H1 (cell line): ENCODE results near the gene JMJD1C. TPM values are rescaled to one million over a fixed set of nuclear protein-coding genes. Genes with fewer than 3 reads are reported as not detected.

Experiments used
- CTCF ChIA-PET: fragments of 300-600 bp; sonication (Branson Sonifier 250); formaldehyde crosslinking; loops from one replicate; lab custom pipeline; 2021; ENCODE audit not compliant: partially characterized antibody; lab: Charles Lee
- POLR2A ChIA-PET: fragments of 300-600 bp; sonication (Branson Sonifier 250); formaldehyde crosslinking; loops from one replicate; lab custom pipeline; 2021; ENCODE audit warnings: inconsistent platforms; ENCODE audit not compliant: partially characterized antibody; lab: Charles Lee
- DNase-seq, 2 experiments: peaks; one replicate each; pipeline versions ENCODE4 v3.0.0 to v3.0.0-alpha.2; 2010 to 2022; ENCODE audit warnings: low spot score in 2 of 2, low read depth in 1 of 2, mixed read lengths in 1 of 2
- FAIRE-seq: peaks from 2 replicates; lab custom pipeline; 2011; peaks lifted over from hg19 to GRCh38; lab: Jason Lieb, UNC
- H2AFZ ChIP-seq: 2 replicates; pipeline ENCODE4 v1.8.1; 2012; ENCODE audit warnings: low read length, inconsistent platforms
- H2AK5ac ChIP-seq: 2 replicates; pipeline ENCODE4 v1.6.1; 2013; ENCODE audit warnings: low read depth, low read length
- H2BK120ac ChIP-seq: replicated peaks from 2 replicates; pipeline ENCODE3; 2013; ENCODE audit warnings: low read depth, low read length, inconsistent platforms
- H2BK12ac ChIP-seq: 2 replicates; pipeline ENCODE4 v1.6.1; 2013; ENCODE audit warnings: low read depth, low read length
- H2BK15ac ChIP-seq: 2 replicates; pipeline ENCODE4 v1.6.1; 2013; ENCODE audit warnings: low read length
- H2BK20ac ChIP-seq: 2 replicates; pipeline ENCODE4 v1.6.1; 2013; ENCODE audit warnings: low read length
- H2BK5ac ChIP-seq: 2 replicates; pipeline ENCODE4 v1.6.1; 2013; ENCODE audit warnings: low read depth, low read length
- H3K14ac ChIP-seq: 2 replicates; pipeline ENCODE4 v1.6.1; 2013; ENCODE audit warnings: inconsistent platforms; ENCODE audit not compliant: insufficient read length
- H3K18ac ChIP-seq: 2 replicates; pipeline ENCODE4 v1.6.1; 2013; ENCODE audit warnings: low read length; ENCODE audit errors: extremely low read depth
- H3K23ac ChIP-seq: 2 replicates; pipeline ENCODE4 v1.6.1; 2013; ENCODE audit warnings: inconsistent platforms; ENCODE audit not compliant: insufficient read length
- H3K23me2 ChIP-seq: 2 replicates; pipeline ENCODE4 v1.6.1; 2013; ENCODE audit warnings: low read depth, low read length
- H3K27ac ChIP-seq: 2 replicates; pipeline ENCODE4 v1.6.1; 2011; ENCODE audit warnings: low read depth, low read length, inconsistent platforms
- H3K27me3 ChIP-seq, 4 experiments: replicated peaks in 1 of 4; 1 replicate in 1 of 4; 2 replicates in 3 of 4; pipeline versions ENCODE4 v1.6.1 to v1.8.1; 2011 to 2013; ENCODE audit warnings: low read length in 3 of 4, mild to moderate bottlenecking in 3 of 4, inconsistent platforms in 2 of 4, mixed read lengths in 2 of 4, moderate library complexity in 1 of 4; ENCODE audit not compliant: control insufficient read depth in 3 of 4, insufficient read depth in 3 of 4; ENCODE audit errors: extremely low read depth in 1 of 4
- H3K36me3 ChIP-seq, 4 experiments: 2 replicates each; pipeline versions ENCODE4 v1.6.1 to v1.8.1; 2011 to 2013; ENCODE audit warnings: mild to moderate bottlenecking in 4 of 4, low read length in 3 of 4, moderate library complexity in 2 of 4, control low read depth in 1 of 4, inconsistent platforms in 1 of 4; ENCODE audit not compliant: insufficient read depth in 4 of 4, control insufficient read depth in 2 of 4
- H3K4ac ChIP-seq: replicated peaks from 2 replicates; pipeline ENCODE3; 2013; ENCODE audit warnings: low read length, low read depth, mixed read lengths, inconsistent platforms; ENCODE audit not compliant: insufficient read length
- H3K4me1 ChIP-seq, 4 experiments: replicated peaks in 1 of 4; 1 replicate in 1 of 4; 2 replicates in 3 of 4; pipeline versions ENCODE4 v1.6.1 to v1.8.1; 2011 to 2013; ENCODE audit warnings: low read length in 3 of 4, inconsistent platforms in 2 of 4, mixed read lengths in 1 of 4; ENCODE audit not compliant: insufficient read depth in 4 of 4, control insufficient read depth in 3 of 4
- H3K4me2 ChIP-seq, 2 experiments: 2 replicates each; pipeline versions ENCODE4 v1.6.1 to v1.8.1; 2011 to 2013; ENCODE audit warnings: low read depth in 2 of 2, low read length in 2 of 2, control low read depth in 1 of 2, inconsistent platforms in 1 of 2, mild to moderate bottlenecking in 1 of 2; ENCODE audit not compliant: insufficient read depth in 1 of 2
- H3K4me3 ChIP-seq, 4 experiments: fragments of 200-600, 300-600 bp in 1 of 4; sonication (generic), shearing (Covaris generic), sonication (Bioruptor Twin) in 1 of 4; 2 replicates each; pipeline versions ENCODE4 v1.5.1 to v1.8.1; 2011 to 2016; ENCODE audit warnings: low read length in 4 of 4, low read depth in 3 of 4, control low read depth in 2 of 4, inconsistent platforms in 2 of 4, mild to moderate bottlenecking in 2 of 4, mixed read lengths in 1 of 4, moderate library complexity in 1 of 4; ENCODE audit not compliant: insufficient read depth in 2 of 4; ENCODE audit errors: extremely low read depth in 1 of 4
- H3K56ac ChIP-seq: replicated peaks from 2 replicates; pipeline ENCODE3; 2013; ENCODE audit warnings: low read depth, mild to moderate bottlenecking, mixed read lengths, low read length, inconsistent platforms; ENCODE audit not compliant: insufficient read length
- H3K79me1 ChIP-seq: 2 replicates; pipeline ENCODE4 v1.6.1; 2013; ENCODE audit warnings: low read depth, low read length, control low read depth
- H3K79me2 ChIP-seq, 2 experiments: 2 replicates each; pipeline versions ENCODE4 v1.6.1 to v1.8.1; 2012 to 2013; ENCODE audit warnings: low read length in 2 of 2, mild to moderate bottlenecking in 2 of 2, inconsistent platforms in 1 of 2; ENCODE audit not compliant: insufficient read depth in 2 of 2, control insufficient read depth in 1 of 2
- H3K9ac ChIP-seq, 4 experiments: replicated peaks in 1 of 4; 1 replicate in 1 of 4; 2 replicates in 3 of 4; pipeline versions ENCODE4 v1.6.1 to v1.8.1; 2011 to 2013; ENCODE audit warnings: low read depth in 3 of 4, low read length in 3 of 4, control low read depth in 2 of 4, mild to moderate bottlenecking in 2 of 4, moderate library complexity in 2 of 4, inconsistent platforms in 1 of 4; ENCODE audit errors: extremely low read depth in 1 of 4
- H3K9me3 ChIP-seq, 2 experiments: 2 replicates each; pipeline versions ENCODE4 v1.6.1 to v1.8.1; 2012 to 2013; ENCODE audit warnings: mild to moderate bottlenecking in 2 of 2, moderate library complexity in 2 of 2, control low read depth in 1 of 2, inconsistent platforms in 1 of 2, low read depth in 1 of 2, low read length in 1 of 2, mixed read lengths in 1 of 2; ENCODE audit not compliant: insufficient read depth in 2 of 2
- H4K20me1 ChIP-seq, 2 experiments: replicated peaks in 1 of 2; 2 replicates each; pipeline versions ENCODE3 to v1.8.1; 2011 to 2013; ENCODE audit warnings: inconsistent platforms in 2 of 2, low read length in 2 of 2, mild to moderate bottlenecking in 1 of 2; ENCODE audit not compliant: insufficient read depth in 2 of 2, control insufficient read depth in 1 of 2
- H4K5ac ChIP-seq: 2 replicates; pipeline ENCODE4 v1.6.1; 2013; ENCODE audit warnings: low read length, low read depth, mixed read lengths, inconsistent platforms; ENCODE audit not compliant: insufficient read length
- H4K8ac ChIP-seq: 2 replicates; pipeline ENCODE4 v1.8.0; 2013; ENCODE audit warnings: mild to moderate bottlenecking, moderate library complexity, low read length, inconsistent platforms; ENCODE audit not compliant: insufficient read depth; ENCODE audit errors: extremely low read depth
- H4K91ac ChIP-seq: replicated peaks from 2 replicates; pipeline ENCODE3; 2013; ENCODE audit warnings: low read length, mixed read lengths, inconsistent platforms; ENCODE audit not compliant: insufficient read length
- CTBP2 ChIP-seq: IDR thresholded peaks from 2 replicates; pipeline ENCODE4 v1.7.0; 2011; ENCODE audit warnings: borderline replicate concordance, mild to moderate bottlenecking, moderate library complexity, mixed read lengths, low read length; ENCODE audit not compliant: insufficient read depth, insufficient read length
- PHF8 ChIP-seq: fragments of 200-600 bp; sonication (generic); conservative IDR thresholded peaks from 2 replicates; pipeline ENCODE4 v1.7.1; 2012; ENCODE audit warnings: low read depth, mild to moderate bottlenecking, inconsistent platforms, low read length, moderate library complexity
- RXRA ChIP-seq: IDR thresholded peaks from 2 replicates; pipeline ENCODE4 v1.6.1; 2011; ENCODE audit warnings: low read depth, mild to moderate bottlenecking, low read length, moderate library complexity; ENCODE audit not compliant: insufficient read depth
- SIN3A ChIP-seq, 2 experiments: IDR thresholded peaks in 1 of 2; conservative IDR thresholded peaks in 1 of 2; 2 replicates each; pipeline ENCODE4 v1.6.1; 2011 to 2012; ENCODE audit warnings: low read length in 2 of 2, improper control_type of control experiment in 1 of 2, low read depth in 1 of 2, mild to moderate bottlenecking in 1 of 2
- SP2 ChIP-seq: IDR thresholded peaks from 2 replicates; pipeline ENCODE4 v1.6.1; 2012; ENCODE audit warnings: mild to moderate bottlenecking, low read length, inconsistent platforms
- WGBS, 2 experiments: shearing (Covaris generic) in 1 of 2; methylation state at CpG; one replicate each; pipeline versions ENCODE4 v1.1.6 to v1.1.7; 2013 to 2015; ENCODE audit warnings: low lambda C conversion rate in 2 of 2, mixed read lengths in 2 of 2, inconsistent platforms in 1 of 2, low coverage in 1 of 2, missing lambda C conversion rate in 1 of 2; ENCODE audit not compliant: insufficient replicate concordance in 2 of 2, insufficient coverage in 1 of 2, insufficient read length in 1 of 2; ENCODE audit errors: extremely low coverage in 1 of 2, missing lambda C conversion rate in 1 of 2; 5-methylcytosine and 5-hydroxymethylcytosine counted together
- polyA plus RNA-seq, 7 experiments: library from polyadenylated mRNA; depleted of rRNA in 3 of 7; stranded (reverse) in 5 of 7; unstranded in 2 of 7; fragments of >200 nt in 5 of 7; fragments of 200-250 nt in 2 of 7; gene quantifications; 1 replicate in 5 of 7; 2 replicates in 1 of 7; 4 replicates in 1 of 7; pipeline versions ENCODE4 v1.2.1 to v1.2.3, GENCODE V29; 2011 to 2013; ENCODE audit warnings: missing spikeins in 2 of 7, mixed read lengths in 2 of 7
- total RNA-seq: library from RNA; stranded (reverse); fragmentation: NEBNext Ultra II Directional; extraction: Animal tissue kit (Norgen Biotek cat#: 25700); gene quantifications from 2 replicates; pipeline ENCODE4 v1.2.1, GENCODE V29; 2021
- TF ChIP-seq, protein P1 (sequence below): IDR thresholded peaks from 2 replicates; pipeline ENCODE4 v1.6.1; 2012; ENCODE audit warnings: low read length, inconsistent platforms
- TF ChIP-seq, protein P2 (sequence below), 3 experiments: IDR thresholded peaks; 1 replicate in 2 of 3; 2 replicates in 1 of 3; pipeline versions ENCODE4 v1.5.1 to v1.6.1; 2011; ENCODE audit warnings: low read length in 3 of 3, mild to moderate bottlenecking in 3 of 3, inconsistent platforms in 2 of 3, low read depth in 1 of 3, moderate library complexity in 1 of 3; ENCODE audit not compliant: insufficient read depth in 1 of 3; ENCODE audit errors: control extremely low read depth in 1 of 3
- TF ChIP-seq, protein P3 (sequence below): IDR thresholded peaks from 2 replicates; pipeline ENCODE4 v1.6.1; 2012; ENCODE audit warnings: inconsistent platforms

Gene JMJD1C
- total and polyA plus RNA-seq, 2 of the 8 experiments (the other 6 are each of a cell fraction or from before 2014, with no cell fraction given), result 54.5 to 210 TPM

DNA sequence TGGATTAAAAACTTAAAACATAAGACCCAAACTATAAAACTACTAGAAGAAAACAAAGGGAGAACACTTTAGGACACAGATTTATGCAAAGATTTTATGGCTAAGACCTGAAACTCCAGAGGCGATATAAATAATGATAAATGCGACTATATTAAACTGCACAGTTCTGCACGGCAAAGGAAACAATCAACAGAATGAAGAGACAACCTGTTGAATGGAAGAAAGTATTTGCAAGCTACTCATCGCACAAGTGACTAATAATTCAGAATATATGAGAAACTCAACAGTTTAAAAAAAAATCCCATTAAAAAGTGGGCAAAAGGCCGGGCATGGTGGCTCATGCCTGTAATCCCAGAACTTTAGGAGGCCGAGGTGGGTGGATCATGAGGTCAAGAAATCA, 73.6 kb downstream of the JMJD1C start:
- FAIRE-seq, result no peak
- TF ChIP-seq, protein P1, sequence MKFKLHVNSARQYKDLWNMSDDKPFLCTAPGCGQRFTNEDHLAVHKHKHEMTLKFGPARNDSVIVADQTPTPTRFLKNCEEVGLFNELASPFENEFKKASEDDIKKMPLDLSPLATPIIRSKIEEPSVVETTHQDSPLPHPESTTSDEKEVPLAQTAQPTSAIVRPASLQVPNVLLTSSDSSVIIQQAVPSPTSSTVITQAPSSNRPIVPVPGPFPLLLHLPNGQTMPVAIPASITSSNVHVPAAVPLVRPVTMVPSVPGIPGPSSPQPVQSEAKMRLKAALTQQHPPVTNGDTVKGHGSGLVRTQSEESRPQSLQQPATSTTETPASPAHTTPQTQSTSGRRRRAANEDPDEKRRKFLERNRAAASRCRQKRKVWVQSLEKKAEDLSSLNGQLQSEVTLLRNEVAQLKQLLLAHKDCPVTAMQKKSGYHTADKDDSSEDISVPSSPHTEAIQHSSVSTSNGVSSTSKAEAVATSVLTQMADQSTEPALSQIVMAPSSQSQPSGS, result no peak
- TF ChIP-seq SP2, result no peak
- TF ChIP-seq, protein P2, sequence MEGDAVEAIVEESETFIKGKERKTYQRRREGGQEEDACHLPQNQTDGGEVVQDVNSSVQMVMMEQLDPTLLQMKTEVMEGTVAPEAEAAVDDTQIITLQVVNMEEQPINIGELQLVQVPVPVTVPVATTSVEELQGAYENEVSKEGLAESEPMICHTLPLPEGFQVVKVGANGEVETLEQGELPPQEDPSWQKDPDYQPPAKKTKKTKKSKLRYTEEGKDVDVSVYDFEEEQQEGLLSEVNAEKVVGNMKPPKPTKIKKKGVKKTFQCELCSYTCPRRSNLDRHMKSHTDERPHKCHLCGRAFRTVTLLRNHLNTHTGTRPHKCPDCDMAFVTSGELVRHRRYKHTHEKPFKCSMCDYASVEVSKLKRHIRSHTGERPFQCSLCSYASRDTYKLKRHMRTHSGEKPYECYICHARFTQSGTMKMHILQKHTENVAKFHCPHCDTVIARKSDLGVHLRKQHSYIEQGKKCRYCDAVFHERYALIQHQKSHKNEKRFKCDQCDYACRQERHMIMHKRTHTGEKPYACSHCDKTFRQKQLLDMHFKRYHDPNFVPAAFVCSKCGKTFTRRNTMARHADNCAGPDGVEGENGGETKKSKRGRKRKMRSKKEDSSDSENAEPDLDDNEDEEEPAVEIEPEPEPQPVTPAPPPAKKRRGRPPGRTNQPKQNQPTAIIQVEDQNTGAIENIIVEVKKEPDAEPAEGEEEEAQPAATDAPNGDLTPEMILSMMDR (IDR thresholded peaks at IDR 0.05; ENCODE audit: control extremely low read depth in 1 of 3, insufficient read depth in 1 of 3, low read depth in 1 of 3, low read length in 3 of 3), result no peak
- TF ChIP-seq RXRA, result no peak
- no peak for TF ChIP-seq PHF8
- TF ChIP-seq, protein P3, sequence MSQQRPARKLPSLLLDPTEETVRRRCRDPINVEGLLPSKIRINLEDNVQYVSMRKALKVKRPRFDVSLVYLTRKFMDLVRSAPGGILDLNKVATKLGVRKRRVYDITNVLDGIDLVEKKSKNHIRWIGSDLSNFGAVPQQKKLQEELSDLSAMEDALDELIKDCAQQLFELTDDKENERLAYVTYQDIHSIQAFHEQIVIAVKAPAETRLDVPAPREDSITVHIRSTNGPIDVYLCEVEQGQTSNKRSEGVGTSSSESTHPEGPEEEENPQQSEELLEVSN, result no peak
- no peak for TF ChIP-seq SIN3A (conservative IDR thresholded peaks at IDR 0.05 in 1 of 2, IDR thresholded peaks at IDR 0.05 in 1 of 2; ENCODE audit: low read depth in 1 of 2, low read length in 2 of 2)
- TF ChIP-seq CTBP2, result no peak
- CTCF ChIA-PET, result no interaction called here

More for the DNA sequence above, 73.6 kb downstream of the JMJD1C start:
- DNase-seq, result no peak
- Histone ChIP-seq H3K9ac (no peak overlapping the region), H3K4ac (no peak overlapping the region), H3K79me2 (peaks cover 0 to 81% of the 10 kb centered on the region in 2 experiments; a peak in 3 of 4 replicates), H2AK5ac (no peak overlapping the region), H3K79me1 (peaks cover 2% of the 10 kb centered on the region; the same call in 1 of the 2 replicates), H3K23me2 (no peaks in the 10 kb centered on the region), H4K91ac (no peak overlapping the region), H2BK20ac (no peak overlapping the region), H3K9me3 (no peaks in the 10 kb centered on the region), H3K4me2 (no peak overlapping the region), H2AFZ (no peak overlapping the region), H3K14ac (no peak overlapping the region), H3K27ac (no peak overlapping the region), H4K5ac (no peak overlapping the region), H4K8ac (no peak overlapping the region), H3K23ac (no peak overlapping the region), H3K4me1 (no peaks in the 10 kb centered on the region; a peak in 1 of 7 replicates), H2BK5ac (no peak overlapping the region), H3K56ac (no peak overlapping the region), H2BK12ac (no peak overlapping the region), H3K27me3 (no peaks in the 10 kb centered on the region), H3K36me3 (no peaks in the 10 kb centered on the region), H3K18ac (no peak overlapping the region), H2BK15ac (no peak overlapping the region), H3K4me3 (no peak overlapping the region), H4K20me1 (no peaks in the 10 kb centered on the region), H2BK120ac (no peak overlapping the region)
- WGBS, 2 experiments, result 96% methylated on average over 6 of the region's 6 CpGs; no CpG with 5 or more reads in 1 of the 2 experiments
- POLR2A ChIA-PET, result no interaction called here
